Activated CD8-positive, alpha-beta T cell treated with anti-CD3 and anti-CD28 coated beads, Interleukin-2, amount 10 ng/mL, durations not matched to agents 7 days and 5 days (primary cell): ENCODE measurements around the gene ZNF620. TPM values are rescaled to one million over a fixed set of nuclear protein-coding genes. Genes with fewer than 3 reads are reported as not detected.
A peak's percentile ranks its signal among the peaks of the same experiment; 100 is the strongest.

ENCODE experiments used
- ATAC-seq: fragments of 150-1000 bp; cut with Tn5 transposase; one replicate; pipeline ENCODE4 v1.10.0; 2021; ENCODE audit warnings: moderate library complexity
- CTCF ChIA-PET: fragments of 350-600 bp; sonication (Branson Sonifier 250); formaldehyde crosslinking; loops from one replicate; lab custom pipeline; 2021; ENCODE audit warnings: antibody characterized with exemption; lab: Charles Lee
- POLR2A ChIA-PET: fragments of 350-600 bp; sonication (Branson Sonifier 250); formaldehyde crosslinking; loops from one replicate; lab custom pipeline; 2021; ENCODE audit warnings: antibody characterized with exemption; lab: Charles Lee
- DNase-seq: peaks from one replicate; pipeline ENCODE4 v3.0.0-alpha.2; 2020
- H3K27ac Mint-ChIP-seq: one replicate; pipeline ENCODE4 v1.8.0; 2021; ENCODE audit warnings: mild to moderate bottlenecking, mixed read lengths
- H3K27me3 Mint-ChIP-seq: one replicate; pipeline ENCODE4 v1.8.0; 2021; ENCODE audit warnings: low read depth, mixed read lengths
- H3K36me3 Mint-ChIP-seq: one replicate; pipeline ENCODE4 v1.8.0; 2021; ENCODE audit warnings: low read depth, mixed read lengths
- H3K4me1 Mint-ChIP-seq: one replicate; pipeline ENCODE4 v1.8.0; 2021; ENCODE audit warnings: low read depth, mixed read lengths
- H3K4me3 Mint-ChIP-seq: one replicate; pipeline ENCODE4 v1.8.0; 2021; ENCODE audit warnings: mild to moderate bottlenecking, mixed read lengths
- H3K9me3 Mint-ChIP-seq: one replicate; pipeline ENCODE4 v1.8.0; 2022; ENCODE audit warnings: mixed read lengths; ENCODE audit not compliant: insufficient read depth
- total RNA-seq, 2 experiments: library from RNA; stranded (reverse); gene quantifications; one replicate each; pipeline ENCODE4 v1.2.3, GENCODE V29; 2021

The ZNF620 gene
- total RNA-seq, 2 experiments from 2014 or later, result 4.0 to 4.6 TPM

DNA sequence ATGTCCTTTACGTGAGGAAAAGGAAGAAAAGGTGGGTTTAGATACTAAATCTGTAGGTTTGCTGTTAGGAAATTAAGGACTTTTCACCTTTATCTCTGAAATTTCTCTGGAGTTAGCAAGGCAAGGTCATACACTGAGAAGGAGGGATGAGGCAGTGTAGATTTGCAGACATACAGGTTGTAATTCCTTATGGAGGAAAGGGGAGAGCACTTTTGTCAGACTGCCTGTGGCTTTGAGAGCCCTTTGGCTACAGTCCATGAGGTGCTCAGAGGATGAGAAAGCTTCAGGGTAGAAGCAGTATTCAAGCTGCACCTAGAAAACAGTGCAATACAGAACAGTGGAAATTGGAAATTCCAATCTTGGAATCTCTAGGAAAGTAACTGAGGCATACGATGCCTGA, 40.4 kb upstream of the ZNF620 start:
- Mint-ChIP-seq H3K9me3 (no peaks in the 10 kb centered on the region), H3K27ac (peak overlapping the region; percentile 41), H3K36me3 (peaks cover 64% of the 10 kb centered on the region), H3K4me3 (no peak overlapping the region), H3K4me1 (peaks cover 37% of the 10 kb centered on the region), H3K27me3 (no peaks in the 10 kb centered on the region)
- ATAC-seq (no peak), DNase-seq (no peak)
- ChIA-PET CTCF (interaction anchor here (1.3 kb wide), 3 partner anchors 60 to 156 kb away, joined by 3 read pairs; partner anchors contain the start of genes EIF1B and ZNF621), POLR2A (interaction anchor here (0.7 kb wide), 1 partner anchor 12 kb away, joined by 3 read pairs; no protein-coding TSS in a partner anchor)

DNA sequence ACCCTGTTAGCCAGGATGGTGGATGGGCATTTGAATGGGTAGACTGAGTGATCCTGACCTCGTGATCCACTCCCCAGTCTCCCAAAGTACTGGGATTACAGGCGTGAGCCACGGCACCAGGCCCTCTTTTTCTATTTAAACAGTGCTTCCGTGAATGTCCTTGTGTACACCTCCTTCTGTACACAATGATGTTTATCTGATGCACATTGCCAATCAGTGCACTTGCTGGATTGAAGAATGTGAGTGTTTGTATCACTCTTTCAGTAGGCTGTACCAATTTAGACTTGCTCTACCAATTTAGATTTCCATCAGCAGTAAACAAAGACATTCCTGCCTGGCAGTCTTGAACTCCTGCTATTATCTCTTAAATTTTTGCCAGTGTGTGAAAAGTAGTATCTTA, 37.8 kb upstream of the ZNF620 start:
- ATAC-seq, result no peak
- Mint-ChIP-seq H3K27ac (no peak overlapping the region), H3K4me3 (no peak overlapping the region), H3K36me3 (peaks cover 48% of the 10 kb centered on the region), H3K4me1 (peaks cover 24% of the 10 kb centered on the region), H3K27me3 (no peaks in the 10 kb centered on the region), H3K9me3 (no peaks in the 10 kb centered on the region)
- CTCF ChIA-PET, result no interaction called here
- DNase-seq, result no peak
- POLR2A ChIA-PET, result no interaction called here

DNA sequence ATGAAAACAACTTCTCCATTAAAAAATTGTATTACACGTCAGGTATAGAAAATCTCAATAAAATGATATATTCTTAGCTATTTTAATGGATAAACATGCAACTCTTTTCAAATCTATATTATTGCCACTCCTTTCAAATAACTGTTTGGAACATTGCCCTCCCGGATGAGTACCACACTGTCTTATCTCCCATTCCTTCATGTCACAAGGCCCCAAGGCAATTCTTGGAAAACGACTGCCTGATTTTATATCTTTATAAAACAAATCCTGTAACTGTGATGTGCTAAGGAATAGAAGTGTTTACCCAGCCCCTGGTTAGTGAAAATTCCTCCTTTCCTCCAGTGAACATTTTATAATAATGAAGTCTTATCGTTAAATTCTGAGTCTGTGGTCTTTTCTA, 35.1 kb upstream of the ZNF620 start:
- ChIA-PET POLR2A (no interaction called here), CTCF (interaction anchor here (0.7 kb wide), 1 partner anchor 83 kb away, joined by 3 read pairs; no protein-coding TSS in a partner anchor)
- DNase-seq (no peak), ATAC-seq (no peak)
- Mint-ChIP-seq H3K4me3 (no peak overlapping the region), H3K4me1 (no peaks in the 10 kb centered on the region), H3K36me3 (peaks cover 24% of the 10 kb centered on the region), H3K9me3 (no peaks in the 10 kb centered on the region), H3K27me3 (no peaks in the 10 kb centered on the region), H3K27ac (no peak overlapping the region)

DNA sequence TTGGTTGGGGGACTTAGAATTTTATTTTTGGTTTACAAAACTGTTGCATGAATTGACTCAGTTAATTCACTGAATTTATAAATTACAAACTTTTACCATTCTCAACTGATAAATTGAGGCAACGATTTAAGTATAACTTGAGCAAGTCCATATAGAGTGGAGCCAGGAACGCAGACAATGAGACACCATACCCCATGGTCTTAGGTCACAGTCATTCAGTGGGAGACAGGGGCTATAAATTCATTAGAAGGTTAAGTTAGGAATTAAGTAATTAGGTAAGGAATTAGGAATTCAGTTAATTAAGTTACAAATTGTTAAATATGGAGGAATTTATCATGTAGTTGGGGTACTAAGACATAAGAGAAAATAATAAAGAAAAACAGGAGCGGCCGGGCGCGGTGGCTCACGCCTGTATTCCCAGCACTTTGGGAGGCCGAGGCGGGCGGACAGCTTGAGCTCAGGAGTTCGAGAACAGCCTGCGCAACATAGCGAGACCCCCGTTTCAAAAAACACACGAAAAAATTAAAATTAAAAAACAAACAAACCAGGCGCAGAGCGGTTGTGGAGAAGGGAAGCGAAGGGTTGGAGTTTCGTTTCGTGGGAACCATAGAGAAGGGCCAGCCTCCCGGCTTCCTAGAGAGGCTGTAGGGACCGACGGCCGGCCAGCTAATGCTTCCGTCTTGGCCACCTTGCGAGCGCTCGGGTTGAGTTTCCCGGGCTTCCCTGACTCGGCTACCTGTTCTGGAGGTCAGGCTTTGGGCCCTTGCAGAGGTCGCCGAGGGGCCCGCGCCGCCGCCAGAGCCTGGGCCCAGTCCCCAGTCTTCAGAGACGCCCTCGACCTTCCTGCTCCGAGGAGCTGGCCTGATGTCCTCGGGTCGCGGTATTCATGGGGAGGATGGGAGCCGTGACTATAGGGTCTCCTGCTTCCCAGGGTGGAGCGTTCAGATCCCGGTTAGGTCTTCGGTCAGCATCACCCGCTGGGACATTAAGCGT, 29.1 kb upstream of the ZNF620 start, which contains the start of gene ZNF619:
Gene ZNF619, plus strand, starts transcription at position 645 of the 993 bp plus-strand sequence. CDS start 858 bp downstream, outside the sequence.
- H3K36me3 Mint-ChIP-seq, result peaks cover 26% of the 10 kb centered on the region
- POLR2A ChIA-PET, result interaction anchor here (0.6 to 3.0 kb wide), 7 partner anchors 12 to 1391 kb away, joined by 3 to 17 read pairs (median 3); partner anchors contain the start of genes CTNNB1 and RPL14
- CTCF ChIA-PET, result interaction anchor here (1.3 to 2.1 kb wide), 3 partner anchors 20 to 169 kb away, joined by 3 to 9 read pairs (median 5); partner anchors contain the start of genes RPL14 and ZNF620

DNA sequence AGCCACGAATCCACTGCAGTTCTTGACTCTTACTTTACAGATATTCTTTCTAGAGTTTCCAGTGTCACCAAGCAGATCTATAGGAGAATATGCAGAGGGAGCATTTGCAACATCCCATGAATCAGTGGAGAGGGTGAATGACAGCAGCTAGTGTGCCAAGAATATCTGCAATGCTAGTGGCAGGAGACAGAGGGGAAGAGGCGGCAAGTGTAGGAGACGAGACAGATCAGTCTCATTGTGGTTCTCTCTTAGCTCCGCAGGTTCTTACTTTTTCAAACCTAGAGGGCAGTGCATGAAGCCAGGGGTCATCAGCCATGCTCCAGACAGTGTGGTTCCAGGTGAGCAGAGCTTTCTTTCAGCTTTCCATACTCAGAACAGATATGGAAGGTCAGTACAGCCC, 28.2 kb upstream of the ZNF620 start:
- Mint-ChIP-seq H3K36me3 (peaks cover 32% of the 10 kb centered on the region), H3K27me3 (no peaks in the 10 kb centered on the region), H3K27ac (peak overlapping the region; percentile 79), H3K4me1 (peaks cover 30% of the 10 kb centered on the region), H3K4me3 (peak overlapping the region; percentile 87), H3K9me3 (no peaks in the 10 kb centered on the region)
- ChIA-PET POLR2A (interaction anchor here (0.9 to 3.0 kb wide), 7 partner anchors 13 to 722 kb away, joined by 3 to 17 read pairs (median 3); partner anchors contain the start of genes CTNNB1 and RPL14), CTCF (interaction anchor here (1.3 to 2.1 kb wide), 3 partner anchors 20 to 169 kb away, joined by 3 to 9 read pairs (median 5); partner anchors contain the start of genes RPL14 and ZNF620)
- ATAC-seq (peak; percentile 6), DNase-seq (no peak)

More for the DNA sequence above, 29.1 kb upstream of the ZNF620 start, which contains the start of gene ZNF619:
- Mint-ChIP-seq H3K4me3 (peak within 1 kb of the TSS; percentile 87), H3K27me3 (no peaks in the 10 kb centered on the region), H3K4me1 (peaks cover 23% of the 10 kb centered on the region), H3K27ac (peak within 1 kb of the TSS; percentile 79), H3K9me3 (no peaks in the 10 kb centered on the region)
- peak; percentile 66 for DNase-seq
- peak; percentile 88 for ATAC-seq

DNA sequence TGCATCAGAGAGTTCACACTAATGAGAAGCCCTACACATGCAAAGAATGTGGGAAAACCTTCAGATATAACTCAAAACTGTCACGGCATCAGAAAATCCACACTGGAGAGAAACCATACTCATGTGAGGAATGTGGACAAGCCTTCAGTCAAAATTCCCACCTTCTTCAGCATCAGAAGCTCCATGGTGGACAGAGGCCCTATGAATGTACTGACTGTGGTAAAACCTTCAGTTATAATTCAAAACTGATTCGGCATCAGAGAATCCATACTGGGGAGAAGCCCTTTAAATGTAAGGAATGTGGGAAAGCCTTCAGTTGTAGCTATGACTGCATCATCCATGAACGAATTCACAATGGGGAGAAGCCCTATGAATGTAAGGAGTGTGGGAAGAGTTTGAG, 18.7 kb upstream of the ZNF620 start:
- DNase-seq (no peak), ATAC-seq (no peak)
- ChIA-PET CTCF (no interaction called here), POLR2A (no interaction called here)
- no peak overlapping the region for H3K4me3 Mint-ChIP-seq
- no peaks in the 10 kb centered on the region for H3K27me3 Mint-ChIP-seq
- peaks cover 11% of the 10 kb centered on the region for H3K4me1 Mint-ChIP-seq
- H3K9me3 Mint-ChIP-seq, result peaks cover 20% of the 10 kb centered on the region
- no peak overlapping the region for H3K27ac Mint-ChIP-seq
- H3K36me3 Mint-ChIP-seq, result peaks cover 50% of the 10 kb centered on the region

DNA sequence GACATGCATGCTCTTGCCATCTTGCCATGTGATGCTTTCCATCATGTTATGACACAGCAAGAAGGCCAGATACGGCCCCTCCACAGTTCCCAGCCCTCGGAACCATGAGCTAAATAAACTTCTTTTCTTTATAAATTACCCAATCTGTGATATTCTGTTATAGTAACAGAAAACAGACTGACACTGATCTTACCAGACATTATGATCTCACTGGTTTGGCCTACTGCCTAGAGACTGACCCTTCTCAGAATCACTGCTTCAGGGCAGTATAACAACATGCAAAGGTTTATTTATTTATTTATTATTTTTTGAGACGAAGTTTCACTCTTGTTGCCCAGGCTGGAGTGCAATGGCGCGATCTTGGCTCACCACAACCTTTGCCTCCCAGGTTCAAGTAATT, 14.9 kb upstream of the ZNF620 start:
- Mint-ChIP-seq H3K27ac (no peak overlapping the region), H3K27me3 (no peaks in the 10 kb centered on the region), H3K9me3 (peaks cover 20% of the 10 kb centered on the region), H3K4me3 (no peak overlapping the region), H3K4me1 (no peaks in the 10 kb centered on the region), H3K36me3 (peaks cover 32% of the 10 kb centered on the region)
- DNase-seq (no peak), ATAC-seq (no peak)
- ChIA-PET CTCF (no interaction called here), POLR2A (no interaction called here)

DNA sequence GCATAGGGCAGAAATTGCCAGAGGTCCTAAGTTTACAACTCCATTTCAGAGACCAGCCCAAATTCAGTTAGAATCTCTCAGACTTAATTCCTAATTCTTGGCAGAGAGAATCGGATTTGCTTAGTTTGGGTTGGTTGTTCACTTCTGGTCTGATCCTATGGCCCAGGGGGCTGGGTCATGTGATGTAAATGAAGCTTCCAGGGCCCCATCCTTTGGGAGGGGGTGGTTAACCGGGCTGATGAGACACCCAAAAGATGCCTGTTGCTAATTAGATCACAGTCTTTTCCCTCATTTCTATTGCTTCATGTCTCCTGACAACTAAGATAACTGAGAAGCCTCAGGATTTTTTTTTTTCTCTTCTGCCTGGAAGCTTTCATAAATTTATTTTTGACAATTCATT, 11.1 kb upstream of the ZNF620 start:
- DNase-seq, result no peak
- H3K27ac Mint-ChIP-seq, result no peak overlapping the region
- CTCF ChIA-PET, result no interaction called here
- POLR2A ChIA-PET, result interaction anchor here (0.6 kb wide), 1 partner anchor 23 kb away, joined by 3 read pairs; no protein-coding TSS in a partner anchor
- no peaks in the 10 kb centered on the region for H3K9me3 Mint-ChIP-seq
- no peak overlapping the region for H3K4me3 Mint-ChIP-seq
- H3K27me3 Mint-ChIP-seq, result no peaks in the 10 kb centered on the region
- H3K4me1 Mint-ChIP-seq, result no peaks in the 10 kb centered on the region
- no peak for ATAC-seq
- peaks cover 5% of the 10 kb centered on the region for H3K36me3 Mint-ChIP-seq

DNA sequence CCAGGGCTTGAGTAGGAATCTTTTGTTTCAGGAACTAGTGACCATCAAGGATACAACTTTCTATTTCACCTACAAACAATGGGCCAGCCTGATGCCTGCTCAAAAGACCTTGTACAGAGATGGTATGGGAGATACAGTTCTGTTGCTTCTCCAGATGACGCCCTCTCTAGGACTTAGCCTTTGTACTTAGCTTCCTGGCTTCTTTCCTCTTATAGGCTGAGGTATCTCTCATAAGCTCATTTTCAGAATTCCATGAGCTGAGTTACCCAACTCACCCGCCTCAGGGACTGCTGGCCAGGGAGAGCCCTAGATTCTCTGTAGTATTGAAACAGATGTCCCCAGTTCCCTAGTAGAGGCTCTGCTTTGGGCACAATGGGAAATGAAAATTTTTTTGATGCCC, 8.6 kb upstream of the ZNF620 start:
- no peaks in the 10 kb centered on the region for H3K4me1 Mint-ChIP-seq
- no peaks in the 10 kb centered on the region for H3K36me3 Mint-ChIP-seq
- no peaks in the 10 kb centered on the region for H3K27me3 Mint-ChIP-seq
- H3K4me3 Mint-ChIP-seq, result no peak overlapping the region
- no peaks in the 10 kb centered on the region for H3K9me3 Mint-ChIP-seq
- ATAC-seq (no peak), DNase-seq (no peak)
- ChIA-PET CTCF (no interaction called here), POLR2A (no interaction called here)
- no peak overlapping the region for H3K27ac Mint-ChIP-seq

DNA sequence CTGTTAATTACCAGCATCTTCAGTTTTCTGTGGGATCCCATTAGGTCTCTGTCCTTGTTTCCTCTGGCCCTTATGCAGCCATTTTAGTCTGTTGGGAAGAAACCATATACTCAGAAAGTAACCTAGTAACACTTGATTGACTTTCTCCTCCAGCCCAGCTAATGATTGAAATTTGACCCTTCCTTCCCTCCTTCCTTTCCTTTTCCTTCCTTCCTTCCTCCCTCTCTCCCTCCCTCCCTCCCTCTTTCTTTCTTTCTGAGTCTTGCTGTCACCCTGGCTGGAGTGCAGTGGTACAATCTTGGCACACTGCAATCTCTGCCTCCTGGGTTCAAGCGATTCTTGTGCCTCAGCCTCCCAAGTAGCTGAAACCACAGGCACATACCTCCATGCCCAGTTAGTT, 5.9 kb upstream of the ZNF620 start:
- no peak for ATAC-seq
- Mint-ChIP-seq H3K4me1 (peaks cover 4% of the 10 kb centered on the region), H3K4me3 (no peak overlapping the region), H3K9me3 (no peaks in the 10 kb centered on the region), H3K36me3 (no peaks in the 10 kb centered on the region), H3K27ac (no peak overlapping the region), H3K27me3 (no peaks in the 10 kb centered on the region)
- CTCF ChIA-PET, result no interaction called here
- POLR2A ChIA-PET, result interaction anchor here (1.6 kb wide), 1 partner anchor 43 kb away, joined by 4 read pairs; no protein-coding TSS in a partner anchor
- DNase-seq, result no peak

DNA sequence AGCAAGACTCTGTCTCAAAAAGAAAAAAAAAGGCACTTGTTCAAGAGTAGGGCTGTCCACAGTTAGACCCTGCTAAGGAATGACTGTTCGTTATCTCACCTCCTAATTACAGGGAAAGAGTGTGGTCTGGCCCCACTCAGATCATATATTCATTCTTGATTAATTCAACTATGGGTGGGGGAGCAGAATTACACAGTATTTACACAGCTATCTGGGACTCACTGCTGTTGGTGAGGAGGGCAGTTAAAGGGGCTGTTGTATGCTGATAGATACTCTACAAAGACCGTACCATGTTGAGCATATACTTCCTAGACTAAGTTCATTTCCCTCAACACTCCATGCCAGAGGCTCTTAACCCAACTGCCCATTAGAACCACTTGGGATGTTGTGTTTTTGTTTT, 3.8 kb upstream of the ZNF620 start:
- peaks cover 20% of the 10 kb centered on the region for H3K4me1 Mint-ChIP-seq
- H3K9me3 Mint-ChIP-seq, result no peaks in the 10 kb centered on the region
- DNase-seq, result no peak
- ChIA-PET CTCF (no interaction called here), POLR2A (no interaction called here)
- ATAC-seq, result no peak
- peaks cover 2% of the 10 kb centered on the region for H3K36me3 Mint-ChIP-seq
- no peaks in the 10 kb centered on the region for H3K27me3 Mint-ChIP-seq
- H3K4me3 Mint-ChIP-seq, result no peak overlapping the region
- no peak overlapping the region for H3K27ac Mint-ChIP-seq
